NCI-H2029 treated with DMSO at 0.1 percent for 48 hours (cell line): ENCODE results near the gene MSL3B.

Source experiments
- DNase-seq: peaks from one replicate; lab custom pipeline; 2025; lab: John Stamatoyannopoulos, UW

The MSL3B gene

GRCh38 chr2:233832869-233833311, 35.3 kb downstream of the MSL3B start:
- DNase-seq = no peak

GRCh38 chr2:233832414-233832813, 35.8 kb downstream of the MSL3B start:
- DNase-seq = no peak

- no peak for DNase-seq
Measured at GRCh38 chr2:233831861-233832260, 36.3 kb downstream of the MSL3B start.

- no peak for DNase-seq
Measured at GRCh38 chr2:233831011-233831721, 37.0 kb downstream of the MSL3B start.

- no peak for DNase-seq
Measured at GRCh38 chr2:233830111-233830802, 37.9 kb downstream of the MSL3B start.

GRCh38 chr2:233829193-233830110, 38.7 kb downstream of the MSL3B start:
- no peak for DNase-seq

GRCh38 chr2:233828546-233829192, 39.5 kb downstream of the MSL3B start:
- DNase-seq = no peak

- DNase-seq = no peak
Measured at GRCh38 chr2:233824373-233824772, 43.8 kb downstream of the MSL3B start.

GRCh38 chr2:233823731-233824121, 44.5 kb downstream of the MSL3B start:
- DNase-seq = no peak

- no peak for DNase-seq
Measured at GRCh38 chr2:233822781-233823730, 45.1 kb downstream of the MSL3B start.

GRCh38 chr2:233822101-233822771, 46.0 kb downstream of the MSL3B start:
- DNase-seq = no peak

- DNase-seq = no peak
Measured at GRCh38 chr2:233821709-233822100, 46.5 kb downstream of the MSL3B start.

GRCh38 chr2:233821196-233821595, 47.0 kb downstream of the MSL3B start:
- DNase-seq = no peak

- no peak for DNase-seq
Measured at GRCh38 chr2:233820774-233821105, 47.4 kb downstream of the MSL3B start.

GRCh38 chr2:233819884-233820773, 48.1 kb downstream of the MSL3B start:
- no peak for DNase-seq

GRCh38 chr2:233818639-233819621, 49.3 kb downstream of the MSL3B start:
- no peak for DNase-seq

GRCh38 chr2:233817995-233818638, 50.1 kb downstream of the MSL3B start:
- DNase-seq = no peak
